Trophoblast cell (in vitro differentiated cells and primary cell): Measurements from ENCODE around the gene IKZF2.
A peak's percentile ranks its signal among the peaks of the same experiment; 100 is the strongest.

Source experiments
- DNase-seq, 2 donors: peaks; one replicate each; pipeline ENCODE4 v3.0.0-alpha.2; 2016
- H2AFZ ChIP-seq: 2 replicates; pipeline ENCODE4 v1.6.1; 2013; ENCODE audit warnings: low read length, moderate library complexity, mild to moderate bottlenecking; ENCODE audit not compliant: insufficient read depth, poor library complexity
- H2AK5ac ChIP-seq: 2 replicates; pipeline ENCODE4 v1.6.1; 2013; ENCODE audit warnings: mild to moderate bottlenecking, low read length
- H2BK120ac ChIP-seq: 2 replicates; pipeline ENCODE4 v1.6.1; 2013; ENCODE audit warnings: low read length, mild to moderate bottlenecking, moderate library complexity; ENCODE audit not compliant: insufficient read depth, poor library complexity
- H2BK12ac ChIP-seq: 2 replicates; pipeline ENCODE4 v1.6.1; 2013; ENCODE audit warnings: mild to moderate bottlenecking, low read length, moderate library complexity
- H2BK5ac ChIP-seq: 2 replicates; pipeline ENCODE4 v1.6.1; 2013; ENCODE audit warnings: low read length, low read depth, moderate library complexity, mild to moderate bottlenecking; ENCODE audit not compliant: poor library complexity
- H3K14ac ChIP-seq: 2 replicates; pipeline ENCODE4 v1.6.1; 2013; ENCODE audit warnings: mild to moderate bottlenecking, low read length
- H3K18ac ChIP-seq: 2 replicates; pipeline ENCODE4 v1.6.1; 2013; ENCODE audit warnings: mild to moderate bottlenecking, low read length
- H3K23ac ChIP-seq: 2 replicates; pipeline ENCODE4 v1.6.1; 2013; ENCODE audit warnings: low read length
- H3K27ac ChIP-seq: 2 replicates; pipeline ENCODE4 v1.5.1; 2013; ENCODE audit warnings: low read depth, mild to moderate bottlenecking, inconsistent platforms, low read length, moderate library complexity
- H3K27me3 ChIP-seq: 2 replicates; pipeline ENCODE4 v1.6.1; 2013; ENCODE audit warnings: inconsistent platforms, mild to moderate bottlenecking, low read length, moderate library complexity; ENCODE audit not compliant: insufficient read depth
- H3K36me3 ChIP-seq, 2 experiments: 1 replicate in 1 of 2; 2 replicates in 1 of 2; pipeline ENCODE4 v1.6.1; 2013; ENCODE audit warnings: low read length in 2 of 2, mild to moderate bottlenecking in 2 of 2, moderate library complexity in 1 of 2; ENCODE audit not compliant: insufficient read depth in 2 of 2, control insufficient read depth in 1 of 2
- H3K4ac ChIP-seq: 2 replicates; pipeline ENCODE4 v1.6.1; 2013; ENCODE audit warnings: low read depth, mild to moderate bottlenecking, low read length, moderate library complexity
- H3K4me1 ChIP-seq, 2 experiments: 1 replicate in 1 of 2; 2 replicates in 1 of 2; pipeline ENCODE4 v1.6.1; 2013; ENCODE audit warnings: low read length in 2 of 2, mild to moderate bottlenecking in 2 of 2, moderate library complexity in 1 of 2; ENCODE audit not compliant: insufficient read depth in 2 of 2, control insufficient read depth in 1 of 2
- H3K4me2 ChIP-seq: 2 replicates; pipeline ENCODE4 v1.6.1; 2013; ENCODE audit warnings: inconsistent platforms, mild to moderate bottlenecking, low read length, moderate library complexity
- H3K4me3 ChIP-seq: 2 replicates; pipeline ENCODE4 v1.5.1; 2013; ENCODE audit warnings: mild to moderate bottlenecking, low read depth, low read length, inconsistent platforms
- H3K79me1 ChIP-seq: one replicate; pipeline ENCODE4 v1.6.1; 2013; ENCODE audit warnings: low read length
- H3K79me2 ChIP-seq: 2 replicates; pipeline ENCODE4 v1.6.1; 2013; ENCODE audit warnings: low read length, mild to moderate bottlenecking; ENCODE audit not compliant: control insufficient read depth, insufficient read depth, poor library complexity
- H3K9ac ChIP-seq: 2 replicates; pipeline ENCODE4 v1.6.1; 2013; ENCODE audit warnings: mild to moderate bottlenecking, low read length
- H3K9me3 ChIP-seq: 2 replicates; pipeline ENCODE4 v1.6.1; 2013; ENCODE audit warnings: low read depth, mild to moderate bottlenecking, control low read depth, inconsistent platforms, low read length; ENCODE audit not compliant: insufficient read depth
- H4K12ac ChIP-seq: 2 replicates; pipeline ENCODE4 v1.6.1; 2013; ENCODE audit warnings: low read depth, mild to moderate bottlenecking, low read length, moderate library complexity
- H4K8ac ChIP-seq: 2 replicates; pipeline ENCODE4 v1.6.1; 2013; ENCODE audit warnings: low read depth, mild to moderate bottlenecking, low read length, moderate library complexity
- H4K91ac ChIP-seq: one replicate; pipeline ENCODE4 v1.6.1; 2013; ENCODE audit warnings: low read depth, mild to moderate bottlenecking, low read length, moderate library complexity
- WGBS: extraction: QIAGEN DNeasy Blood & Tissue Kit; methylation state at CpG from one replicate; pipeline ENCODE4 v1.1.7; 2013; ENCODE audit warnings: missing lambda C conversion rate; ENCODE audit not compliant: insufficient read length, insufficient coverage; ENCODE audit errors: extremely low coverage; 5-methylcytosine and 5-hydroxymethylcytosine counted together

The IKZF2 gene

DNA sequence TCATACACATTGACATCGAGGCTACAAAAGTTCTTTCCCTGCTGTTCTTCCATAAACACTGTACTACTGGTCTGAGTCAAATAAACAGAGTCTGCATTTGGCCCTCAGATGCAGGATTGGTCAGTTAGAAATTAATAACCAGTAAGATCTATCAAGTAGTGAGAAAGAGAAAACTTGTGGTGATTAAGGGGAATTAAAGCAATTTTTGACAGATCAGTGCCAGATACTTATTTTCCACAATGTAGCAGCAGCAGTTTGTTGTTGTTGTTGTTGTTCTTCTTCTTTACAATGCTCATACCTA lies 85.0 kb downstream of the IKZF2 start:
- no peaks in the 10 kb centered on the region for H3K79me1 ChIP-seq
- no peaks in the 10 kb centered on the region for H3K27me3 ChIP-seq
- no peak overlapping the region for H3K4me3 ChIP-seq
- no peak overlapping the region for H3K14ac ChIP-seq
- no peaks in the 10 kb centered on the region for H3K4me1 ChIP-seq
- H3K36me3 ChIP-seq: no peaks in the 10 kb centered on the region
- no peak overlapping the region for H3K4ac ChIP-seq
- no peaks in the 10 kb centered on the region for H3K9me3 ChIP-seq
- H4K8ac ChIP-seq: no peak overlapping the region
- no peak overlapping the region for H3K18ac ChIP-seq
- no peak overlapping the region for H2AK5ac ChIP-seq
- H2AFZ ChIP-seq: peak overlapping the region; percentile 1
- H4K91ac ChIP-seq: no peak overlapping the region
- H2BK12ac ChIP-seq: no peak overlapping the region
- no peak overlapping the region for H4K12ac ChIP-seq
- no peak overlapping the region for H3K23ac ChIP-seq
- no CpG with 5 or more reads among the region's 1 CpG for WGBS
- H3K79me2 ChIP-seq: no peaks in the 10 kb centered on the region
- H3K4me2 ChIP-seq: peak overlapping the region; percentile 30
- no peak overlapping the region for H2BK5ac ChIP-seq
- no peak overlapping the region for H2BK120ac ChIP-seq
- H3K27ac ChIP-seq: no peak overlapping the region
- no peak for DNase-seq
- H3K9ac ChIP-seq: no peak overlapping the region

DNA sequence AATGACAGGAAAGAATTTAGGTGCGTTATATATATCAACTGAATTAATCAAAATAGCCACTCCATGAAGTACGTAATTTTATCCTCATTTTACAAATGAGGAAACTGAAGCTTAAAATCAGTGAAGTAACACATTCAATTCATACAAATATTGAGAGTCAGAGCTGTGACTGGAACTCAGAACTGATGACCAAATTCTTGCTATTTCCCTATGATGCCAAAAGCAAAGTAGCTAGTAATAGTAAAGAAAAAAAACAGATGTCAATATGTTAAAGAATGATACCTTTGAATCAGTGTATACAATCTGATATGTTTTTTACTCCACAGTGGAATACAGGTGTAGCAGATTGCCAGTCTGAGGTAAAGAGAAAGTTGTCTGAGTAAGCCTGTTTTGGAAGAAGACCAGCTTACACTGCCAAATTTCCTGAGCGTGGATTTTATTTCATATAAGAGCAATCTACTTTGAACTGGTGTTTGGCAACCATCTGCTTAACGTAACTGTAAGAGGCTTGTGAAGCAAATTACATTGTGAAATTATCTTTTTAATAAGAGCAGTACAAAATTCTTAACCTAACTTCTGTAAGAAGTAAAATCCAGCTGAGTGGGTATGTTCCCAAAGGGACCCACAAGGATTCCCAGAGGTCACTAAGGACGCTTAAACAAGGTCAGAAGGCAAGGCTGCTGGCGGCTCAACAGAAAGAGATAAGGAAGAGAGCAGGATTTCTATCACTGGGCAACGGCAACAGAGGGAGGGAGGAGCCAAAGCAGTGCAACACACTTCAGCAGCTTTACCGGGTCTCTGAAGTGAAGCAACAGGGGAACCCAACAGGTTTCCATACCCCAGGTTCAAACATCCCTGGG lies 85.6 kb downstream of the IKZF2 start:
- Histone ChIP-seq H2AK5ac (no peak overlapping the region), H4K8ac (no peak overlapping the region), H3K79me2 (no peaks in the 10 kb centered on the region), H2AFZ (peak overlapping the region; percentile 1), H3K9ac (no peak overlapping the region), H3K4me2 (peak overlapping the region; percentile 30), H3K4me1 (no peaks in the 10 kb centered on the region), H2BK12ac (no peak overlapping the region), H3K27me3 (no peaks in the 10 kb centered on the region), H3K36me3 (no peaks in the 10 kb centered on the region), H3K4ac (no peak overlapping the region), H2BK5ac (no peak overlapping the region), H3K9me3 (no peaks in the 10 kb centered on the region), H4K91ac (no peak overlapping the region), H3K18ac (no peak overlapping the region), H2BK120ac (no peak overlapping the region), H4K12ac (no peak overlapping the region), H3K23ac (no peak overlapping the region), H3K27ac (no peak overlapping the region), H3K14ac (no peak overlapping the region), H3K79me1 (no peaks in the 10 kb centered on the region), H3K4me3 (no peak overlapping the region)
- DNase-seq: no peak
- WGBS: no CpG with 5 or more reads among the region's 8 CpGs

DNA sequence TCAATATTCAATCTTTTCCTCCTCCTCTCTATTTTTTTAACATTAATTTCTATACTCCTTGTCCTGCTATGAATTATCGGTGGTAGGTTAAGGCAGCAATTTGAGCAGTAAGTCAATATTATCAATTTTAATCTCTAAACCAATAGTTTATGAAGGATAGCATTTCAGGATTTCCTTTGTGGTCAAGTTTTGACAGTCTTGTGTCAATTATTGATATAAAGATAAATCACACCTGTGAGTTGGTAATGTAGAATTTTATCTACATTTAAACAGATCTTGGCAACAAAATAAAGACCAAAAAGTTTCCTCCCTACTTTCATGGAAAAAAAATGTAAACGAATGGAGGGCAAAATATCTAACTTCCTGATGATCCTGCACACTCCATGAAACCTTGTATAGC lies 87.3 kb downstream of the IKZF2 start:
- Histone ChIP-seq H3K4ac (no peak overlapping the region), H3K14ac (no peak overlapping the region), H2AK5ac (no peak overlapping the region), H2BK12ac (no peak overlapping the region), H4K12ac (no peak overlapping the region), H3K4me2 (no peak overlapping the region), H3K4me3 (no peak overlapping the region), H4K8ac (no peak overlapping the region), H3K4me1 (no peaks in the 10 kb centered on the region), H3K23ac (no peak overlapping the region), H3K18ac (no peak overlapping the region), H2BK120ac (no peak overlapping the region), H2BK5ac (no peak overlapping the region), H3K79me2 (no peaks in the 10 kb centered on the region), H3K27ac (no peak overlapping the region), H3K27me3 (no peaks in the 10 kb centered on the region), H4K91ac (no peak overlapping the region), H3K79me1 (no peaks in the 10 kb centered on the region), H3K36me3 (no peaks in the 10 kb centered on the region), H2AFZ (no peak overlapping the region), H3K9me3 (no peaks in the 10 kb centered on the region), H3K9ac (no peak overlapping the region)
- WGBS: no CpG with 5 or more reads among the region's 2 CpGs
- no peak for DNase-seq

- Histone ChIP-seq H3K4me3 (no peak overlapping the region), H3K4ac (no peak overlapping the region), H3K36me3 (no peaks in the 10 kb centered on the region), H2AK5ac (no peak overlapping the region), H2BK5ac (no peak overlapping the region), H3K27me3 (no peaks in the 10 kb centered on the region), H3K23ac (no peak overlapping the region), H3K9me3 (no peaks in the 10 kb centered on the region), H3K79me2 (no peaks in the 10 kb centered on the region), H4K8ac (no peak overlapping the region), H3K18ac (no peak overlapping the region), H3K14ac (no peak overlapping the region), H4K91ac (no peak overlapping the region), H3K27ac (no peak overlapping the region), H2BK120ac (no peak overlapping the region), H2BK12ac (no peak overlapping the region), H4K12ac (no peak overlapping the region), H2AFZ (no peak overlapping the region), H3K4me1 (no peaks in the 10 kb centered on the region), H3K79me1 (no peaks in the 10 kb centered on the region), H3K4me2 (no peak overlapping the region), H3K9ac (no peak overlapping the region)
- no peak for DNase-seq
- no CpG with 5 or more reads among the region's 3 CpGs for WGBS
Measured at GRCh38 chr2:213057977-213058376, 93.4 kb downstream of the IKZF2 start.
